Chondrocyte (in vitro differentiated cells): ENCODE measurements around the gene FAM171A1. TPM values are rescaled to one million over a fixed set of nuclear protein-coding genes. Genes with fewer than 3 reads are reported as not detected.

Source experiments
- DNase-seq: peaks from one replicate; pipeline ENCODE4 v3.0.0; 2021; ENCODE audit warnings: mixed read lengths, low spot score
- H3K27ac Mint-ChIP-seq: one replicate; pipeline ENCODE4 v1.8.0; 2021; ENCODE audit warnings: mild to moderate bottlenecking, moderate library complexity, mixed read lengths; ENCODE audit not compliant: unreplicated experiment
- H3K27me3 Mint-ChIP-seq: 2 replicates; pipeline ENCODE4 v1.8.0; 2021; ENCODE audit warnings: low read depth, mixed read lengths
- H3K36me3 Mint-ChIP-seq: 2 replicates; pipeline ENCODE4 v1.8.0; 2021; ENCODE audit warnings: low read depth, mixed read lengths
- H3K4me1 Mint-ChIP-seq: 2 replicates; pipeline ENCODE4 v1.8.0; 2021; ENCODE audit warnings: low read depth, mild to moderate bottlenecking, mixed read lengths
- H3K4me3 Mint-ChIP-seq: one replicate; pipeline ENCODE4 v1.8.0; 2021; ENCODE audit warnings: mild to moderate bottlenecking, moderate library complexity, mixed read lengths; ENCODE audit not compliant: unreplicated experiment
- H3K9me3 Mint-ChIP-seq: 2 replicates; pipeline ENCODE4 v1.8.0; 2021; ENCODE audit warnings: low read depth, mixed read lengths
- total RNA-seq: library from RNA; stranded (reverse); gene quantifications from 3 replicates; pipeline ENCODE4 v1.2.1, GENCODE V29; 2021
- TF ChIP-seq, protein P1 (sequence below): fragments of 200-600 bp; sonication (generic); IDR thresholded peaks from 2 replicates; pipeline ENCODE4 v1.5.0; 2021; ENCODE audit warnings: antibody characterized with exemption, mild to moderate bottlenecking, moderate library complexity

Gene FAM171A1
- total RNA-seq, 1 donor from 2014 or later: 40.9 TPM

DNA sequence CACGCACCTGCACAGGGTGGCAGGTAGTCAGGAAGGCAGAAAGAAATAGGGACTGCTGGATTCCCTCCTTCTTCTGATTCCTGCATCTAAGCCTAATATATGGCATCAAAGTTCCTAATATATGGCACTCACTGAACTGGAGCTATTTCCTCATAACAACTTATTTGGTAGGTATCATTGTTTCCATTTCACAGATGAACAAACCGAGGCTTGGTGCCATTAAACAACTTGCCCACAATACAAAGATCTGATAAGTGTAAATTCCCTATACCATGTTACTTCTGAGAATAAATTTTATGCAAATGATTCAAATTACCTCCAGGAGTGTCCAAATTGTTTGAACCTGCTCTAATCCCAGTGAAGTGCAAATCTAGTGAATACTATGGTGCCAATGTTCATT lies 2.1 kb upstream of the FAM171A1 start:
- no peak for DNase-seq
- H3K9me3 Mint-ChIP-seq: no peaks in the 10 kb centered on the region
- no peak overlapping the region for H3K4me3 Mint-ChIP-seq
- H3K4me1 Mint-ChIP-seq: peaks cover 19% of the 10 kb centered on the region
- TF ChIP-seq, protein P1, sequence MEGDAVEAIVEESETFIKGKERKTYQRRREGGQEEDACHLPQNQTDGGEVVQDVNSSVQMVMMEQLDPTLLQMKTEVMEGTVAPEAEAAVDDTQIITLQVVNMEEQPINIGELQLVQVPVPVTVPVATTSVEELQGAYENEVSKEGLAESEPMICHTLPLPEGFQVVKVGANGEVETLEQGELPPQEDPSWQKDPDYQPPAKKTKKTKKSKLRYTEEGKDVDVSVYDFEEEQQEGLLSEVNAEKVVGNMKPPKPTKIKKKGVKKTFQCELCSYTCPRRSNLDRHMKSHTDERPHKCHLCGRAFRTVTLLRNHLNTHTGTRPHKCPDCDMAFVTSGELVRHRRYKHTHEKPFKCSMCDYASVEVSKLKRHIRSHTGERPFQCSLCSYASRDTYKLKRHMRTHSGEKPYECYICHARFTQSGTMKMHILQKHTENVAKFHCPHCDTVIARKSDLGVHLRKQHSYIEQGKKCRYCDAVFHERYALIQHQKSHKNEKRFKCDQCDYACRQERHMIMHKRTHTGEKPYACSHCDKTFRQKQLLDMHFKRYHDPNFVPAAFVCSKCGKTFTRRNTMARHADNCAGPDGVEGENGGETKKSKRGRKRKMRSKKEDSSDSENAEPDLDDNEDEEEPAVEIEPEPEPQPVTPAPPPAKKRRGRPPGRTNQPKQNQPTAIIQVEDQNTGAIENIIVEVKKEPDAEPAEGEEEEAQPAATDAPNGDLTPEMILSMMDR: no peak
- no peak overlapping the region for H3K27ac Mint-ChIP-seq
- no peaks in the 10 kb centered on the region for H3K36me3 Mint-ChIP-seq
- H3K27me3 Mint-ChIP-seq: no peaks in the 10 kb centered on the region

GRCh38 chr10:15370212-15370855 lies 755 bp downstream of the FAM171A1 start:
- Mint-ChIP-seq H3K4me1 (peaks cover 19% of the 10 kb centered on the region), H3K9me3 (no peaks in the 10 kb centered on the region)
- DNase-seq: no peak

DNA sequence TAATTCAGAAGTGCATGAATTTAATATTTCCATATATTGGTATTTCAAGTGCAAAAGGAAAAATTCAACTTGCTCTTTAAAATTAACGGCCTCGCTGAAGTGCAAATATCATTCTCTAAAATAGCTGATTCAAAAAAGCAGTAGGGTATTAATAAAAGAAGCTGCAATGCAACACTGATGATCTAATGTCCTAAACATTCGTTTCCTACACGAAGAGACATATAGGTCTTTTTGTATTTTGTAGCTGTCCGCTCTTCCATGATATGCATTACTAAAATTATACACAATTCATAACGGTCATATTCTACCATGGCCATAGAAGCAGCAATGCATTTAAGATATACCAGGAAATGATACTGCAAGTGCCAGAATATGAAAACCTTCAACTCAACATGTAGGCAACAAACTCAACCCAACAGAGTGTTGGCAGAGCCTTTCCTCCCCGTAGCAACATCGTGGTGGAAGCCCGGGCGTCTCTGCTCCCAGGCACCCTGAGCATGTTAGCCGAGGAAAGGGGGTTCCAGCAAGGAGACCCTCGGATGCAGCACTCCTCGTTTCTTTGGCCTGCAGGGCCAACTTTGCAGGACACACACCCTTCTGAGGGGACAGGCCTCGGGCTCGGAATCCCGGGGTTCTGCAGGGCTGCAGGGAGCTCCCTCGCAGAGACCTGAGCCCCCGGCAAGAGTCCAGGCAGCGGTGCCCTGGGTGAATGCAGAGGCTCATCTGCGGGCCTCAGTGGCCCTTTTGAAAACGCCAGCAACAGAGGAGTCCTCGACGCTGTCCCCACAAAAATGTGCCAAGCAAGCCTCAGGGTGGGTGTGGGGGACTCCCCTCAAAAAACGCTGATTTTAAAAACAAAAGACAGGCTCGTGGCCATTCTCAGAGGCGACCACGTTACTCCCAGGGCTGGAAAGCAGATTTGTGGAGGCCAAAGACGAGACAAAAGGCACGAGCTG lies 1.6 kb downstream of the FAM171A1 start:
- no peaks in the 10 kb centered on the region for H3K36me3 Mint-ChIP-seq
- no peaks in the 10 kb centered on the region for H3K27me3 Mint-ChIP-seq
- H3K9me3 Mint-ChIP-seq: peaks cover 3% of the 10 kb centered on the region
- TF ChIP-seq, protein P1: no peak
- peaks cover 19% of the 10 kb centered on the region for H3K4me1 Mint-ChIP-seq
- peak overlapping the region; percentile 80 for H3K27ac Mint-ChIP-seq
- peak overlapping the region; percentile 88 for H3K4me3 Mint-ChIP-seq
- no peak for DNase-seq

More at GRCh38 chr10:15370212-15370855, 755 bp downstream of the FAM171A1 start:
- Mint-ChIP-seq H3K36me3 (no peaks in the 10 kb centered on the region), H3K27me3 (no peaks in the 10 kb centered on the region), H3K4me3 (peak overlapping the region; percentile 88), H3K27ac (peak overlapping the region; percentile 80)
- TF ChIP-seq, protein P1: no peak

DNA sequence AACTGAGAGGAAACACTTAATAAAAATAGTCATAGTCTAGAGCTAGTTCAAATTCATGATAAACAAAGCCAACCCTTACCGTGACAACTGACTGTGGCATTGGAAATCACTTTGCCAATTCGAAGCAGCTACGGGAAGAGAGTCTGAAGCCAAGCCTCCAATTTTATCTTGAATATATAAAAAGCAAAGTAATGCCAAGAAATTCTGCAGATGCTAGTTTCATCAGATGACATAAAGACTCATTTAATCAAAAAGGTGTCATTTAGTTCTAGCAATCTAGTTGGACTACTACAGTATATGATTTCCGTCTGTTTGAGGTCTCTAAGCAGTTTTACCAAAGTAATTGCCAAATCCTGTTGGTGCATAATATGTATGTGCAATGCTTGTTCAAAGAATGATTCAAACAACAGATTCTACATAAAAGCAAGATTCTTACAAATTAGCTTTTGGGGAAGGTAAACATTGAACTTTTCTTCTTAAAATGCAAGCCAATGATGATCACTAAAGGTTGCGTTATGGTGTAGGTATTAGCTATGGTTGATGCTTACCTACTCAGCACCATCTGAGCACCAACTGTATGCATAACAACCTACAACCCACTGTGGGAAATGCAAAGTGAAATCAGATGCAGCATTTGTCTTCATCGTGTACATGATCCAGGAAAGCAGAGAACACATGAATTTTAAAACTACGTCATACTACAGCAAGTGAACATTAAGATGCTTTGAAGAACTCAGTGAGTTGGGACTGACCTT lies 2.8 kb downstream of the FAM171A1 start:
- Mint-ChIP-seq H3K9me3 (peaks cover 3% of the 10 kb centered on the region), H3K27ac (no peak overlapping the region), H3K4me1 (peaks cover 23% of the 10 kb centered on the region), H3K27me3 (no peaks in the 10 kb centered on the region), H3K36me3 (no peaks in the 10 kb centered on the region), H3K4me3 (no peak overlapping the region)
- no peak for DNase-seq
- TF ChIP-seq, protein P1: no peak
